ENCODE measurements around the gene WDFY4.

Gene WDFY4

DNA sequence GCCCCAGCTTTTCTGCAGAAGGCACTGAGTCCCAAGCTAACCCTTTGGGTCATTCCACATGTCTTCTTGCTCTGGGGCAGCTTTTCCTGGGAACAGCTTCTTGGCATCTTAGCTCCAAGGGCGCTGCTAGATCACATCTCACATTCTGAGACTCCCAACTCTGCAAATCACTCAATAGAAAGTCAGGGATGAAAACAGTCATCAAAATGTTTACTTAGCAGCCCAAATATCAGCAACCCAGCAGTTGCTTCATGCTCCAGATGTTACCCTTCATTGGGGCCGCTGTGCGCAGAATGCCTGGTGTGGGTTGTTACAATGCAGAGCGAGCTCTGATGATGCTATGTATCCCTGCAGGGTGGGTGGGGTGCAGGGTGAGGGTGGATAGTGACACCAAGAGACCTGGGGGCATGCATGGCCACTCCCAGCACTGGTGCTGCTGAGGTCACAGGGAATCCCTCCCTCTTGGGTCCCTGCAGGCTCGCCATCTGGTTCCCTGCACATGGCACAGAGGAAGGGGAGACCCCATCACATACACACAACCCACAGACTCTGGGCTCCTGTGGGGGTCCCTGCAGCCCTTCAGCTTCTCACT is 19.0 kb downstream of the WDFY4 start:
- TF ChIP-seq, protein P1, sequence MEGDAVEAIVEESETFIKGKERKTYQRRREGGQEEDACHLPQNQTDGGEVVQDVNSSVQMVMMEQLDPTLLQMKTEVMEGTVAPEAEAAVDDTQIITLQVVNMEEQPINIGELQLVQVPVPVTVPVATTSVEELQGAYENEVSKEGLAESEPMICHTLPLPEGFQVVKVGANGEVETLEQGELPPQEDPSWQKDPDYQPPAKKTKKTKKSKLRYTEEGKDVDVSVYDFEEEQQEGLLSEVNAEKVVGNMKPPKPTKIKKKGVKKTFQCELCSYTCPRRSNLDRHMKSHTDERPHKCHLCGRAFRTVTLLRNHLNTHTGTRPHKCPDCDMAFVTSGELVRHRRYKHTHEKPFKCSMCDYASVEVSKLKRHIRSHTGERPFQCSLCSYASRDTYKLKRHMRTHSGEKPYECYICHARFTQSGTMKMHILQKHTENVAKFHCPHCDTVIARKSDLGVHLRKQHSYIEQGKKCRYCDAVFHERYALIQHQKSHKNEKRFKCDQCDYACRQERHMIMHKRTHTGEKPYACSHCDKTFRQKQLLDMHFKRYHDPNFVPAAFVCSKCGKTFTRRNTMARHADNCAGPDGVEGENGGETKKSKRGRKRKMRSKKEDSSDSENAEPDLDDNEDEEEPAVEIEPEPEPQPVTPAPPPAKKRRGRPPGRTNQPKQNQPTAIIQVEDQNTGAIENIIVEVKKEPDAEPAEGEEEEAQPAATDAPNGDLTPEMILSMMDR (IDR thresholded peaks at IDR 0.05), result no peak
- Histone ChIP-seq H3K4me2 (ENCODE audit: low read length) (no peak overlapping the region), H3K4me1 (no peaks in the 10 kb centered on the region), H3K9me3 (ENCODE audit: control insufficient read depth, low read length) (no peaks in the 10 kb centered on the region), H3K36me3 (ENCODE audit: control insufficient read depth, insufficient read depth, low read length) (no peaks in the 10 kb centered on the region), H3K27me3 (ENCODE audit: control insufficient read depth, insufficient read depth, low read length) (no peaks in the 10 kb centered on the region), H3K79me2 (no peaks in the 10 kb centered on the region), H3K27ac (no peak overlapping the region), H3K9ac (no peak overlapping the region), H2AFZ (no peak overlapping the region), H3K4me3 (ENCODE audit: low read depth, low read length) (no peak overlapping the region)

DNA sequence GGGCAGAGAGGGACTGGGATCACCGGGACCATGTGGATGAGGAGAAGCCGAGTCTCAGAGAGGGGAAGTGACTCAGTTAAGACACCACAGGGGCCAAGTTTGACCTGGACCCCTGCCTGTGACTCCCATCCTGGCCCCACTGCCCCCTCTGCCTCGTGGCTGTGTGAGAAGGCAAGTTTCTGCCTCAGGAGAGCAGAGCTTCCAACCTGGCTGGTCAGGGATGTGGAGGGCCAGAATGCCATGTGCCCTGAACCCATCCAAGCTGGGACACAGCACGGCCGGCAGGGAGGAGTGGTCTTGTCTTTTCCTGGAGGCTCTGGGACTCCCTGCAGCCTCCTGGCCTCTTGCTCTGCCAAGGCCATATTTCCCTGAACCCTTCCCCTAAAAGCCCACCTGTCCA is 19.5 kb downstream of the WDFY4 start:
- Histone ChIP-seq H3K79me2 (no peaks in the 10 kb centered on the region), H3K9me3 (ENCODE audit: control insufficient read depth, low read length) (no peaks in the 10 kb centered on the region), H3K9ac (no peak overlapping the region), H3K27ac (no peak overlapping the region), H3K27me3 (ENCODE audit: control insufficient read depth, insufficient read depth, low read length) (no peaks in the 10 kb centered on the region), H2AFZ (no peak overlapping the region), H3K4me3 (ENCODE audit: low read depth, low read length) (no peak overlapping the region), H3K4me2 (ENCODE audit: low read length) (no peak overlapping the region), H3K4me1 (no peaks in the 10 kb centered on the region), H3K36me3 (ENCODE audit: control insufficient read depth, insufficient read depth, low read length) (no peaks in the 10 kb centered on the region)
- TF ChIP-seq, protein P1 (IDR thresholded peaks at IDR 0.05), result no peak

DNA sequence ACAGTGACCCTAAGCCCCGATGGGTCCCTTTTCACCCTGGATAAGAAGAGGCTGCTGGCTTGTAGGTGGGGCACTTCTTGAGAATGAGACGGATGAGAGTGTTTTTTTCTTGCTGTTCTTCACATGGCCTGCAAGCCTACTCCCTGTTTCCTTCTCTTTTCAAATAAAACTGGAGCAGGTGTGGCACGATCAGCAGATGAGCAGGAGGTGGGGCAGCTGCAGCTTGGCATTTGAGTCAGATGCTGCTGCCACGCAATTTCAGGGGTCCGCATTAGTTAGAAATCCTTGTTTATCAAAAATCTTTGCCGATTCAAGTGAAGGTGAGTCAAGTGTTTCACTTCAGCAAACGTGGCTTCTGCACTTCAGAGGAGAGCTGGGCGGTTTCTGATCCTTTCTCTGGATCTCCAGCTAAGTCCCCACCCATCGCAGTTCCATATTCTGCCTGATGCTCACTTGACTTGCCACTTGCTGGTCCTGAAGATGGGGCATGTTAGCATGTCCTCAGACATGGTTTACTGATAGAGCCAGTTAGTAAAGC is 20.8 kb downstream of the WDFY4 start:
- Histone ChIP-seq H3K27me3 (ENCODE audit: control insufficient read depth, insufficient read depth, low read length) (no peaks in the 10 kb centered on the region), H3K79me2 (no peaks in the 10 kb centered on the region), H3K4me1 (no peaks in the 10 kb centered on the region), H3K9ac (no peak overlapping the region), H3K4me2 (ENCODE audit: low read length) (no peak overlapping the region), H3K27ac (no peak overlapping the region), H3K9me3 (ENCODE audit: control insufficient read depth, low read length) (no peaks in the 10 kb centered on the region), H2AFZ (no peak overlapping the region), H3K4me3 (ENCODE audit: low read depth, low read length) (no peak overlapping the region), H3K36me3 (ENCODE audit: control insufficient read depth, insufficient read depth, low read length) (no peaks in the 10 kb centered on the region)
- TF ChIP-seq, protein P1 (IDR thresholded peaks at IDR 0.05), result no peak

DNA sequence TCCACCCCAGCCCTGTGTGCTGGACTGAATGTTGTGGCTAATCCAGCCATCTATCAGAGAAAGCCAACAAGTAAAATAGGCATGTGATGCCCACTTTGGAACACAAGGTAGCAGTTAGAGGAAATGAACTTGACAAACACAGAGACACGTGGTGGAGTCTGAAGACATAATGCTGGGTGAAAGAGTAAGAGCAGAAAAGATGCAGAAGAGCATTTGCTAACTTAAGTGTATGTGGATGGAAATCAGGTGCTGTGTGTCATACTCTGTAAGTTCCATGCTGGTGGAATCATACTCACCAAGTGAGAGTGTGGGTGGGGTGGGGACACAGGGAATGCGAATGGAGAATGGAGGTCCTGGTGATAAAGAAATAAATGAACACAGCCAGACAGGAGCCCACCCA is 22.8 kb downstream of the WDFY4 start:
- no peaks in the 10 kb centered on the region for H3K9me3 ChIP-seq (ENCODE audit: control insufficient read depth, low read length)
- no peak overlapping the region for H2AFZ ChIP-seq
- H3K4me1 ChIP-seq, result no peaks in the 10 kb centered on the region
- H3K4me2 ChIP-seq (ENCODE audit: low read length), result no peak overlapping the region
- H3K9ac ChIP-seq, result no peak overlapping the region
- H3K36me3 ChIP-seq (ENCODE audit: control insufficient read depth, insufficient read depth, low read length), result no peaks in the 10 kb centered on the region
- no peaks in the 10 kb centered on the region for H3K27me3 ChIP-seq (ENCODE audit: control insufficient read depth, insufficient read depth, low read length)
- H3K79me2 ChIP-seq, result no peaks in the 10 kb centered on the region
- no peak overlapping the region for H3K4me3 ChIP-seq (ENCODE audit: low read depth, low read length)
- no peak overlapping the region for H3K27ac ChIP-seq
- TF ChIP-seq, protein P1 (IDR thresholded peaks at IDR 0.05), result no peak

DNA sequence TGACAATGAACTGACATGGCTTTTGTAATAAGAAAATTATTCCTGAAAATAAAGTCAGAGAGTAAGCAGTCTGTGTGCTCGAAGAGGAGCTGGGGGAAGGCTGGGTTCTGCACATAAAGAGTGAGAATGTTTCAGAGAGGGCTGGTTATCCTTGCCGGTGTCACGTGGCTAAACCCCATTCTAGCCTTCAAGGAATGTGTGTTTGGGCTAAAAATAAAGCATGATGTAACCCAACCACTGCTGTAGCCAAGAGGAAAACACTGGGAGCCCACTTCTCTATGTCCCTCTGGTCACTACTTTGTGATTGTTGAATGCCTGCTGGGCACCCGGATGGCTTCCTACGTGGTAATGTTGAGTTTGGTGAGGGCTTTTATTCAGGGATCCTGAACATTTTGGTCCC is 23.5 kb downstream of the WDFY4 start:
- no peaks in the 10 kb centered on the region for H3K9me3 ChIP-seq (ENCODE audit: control insufficient read depth, low read length)
- no peaks in the 10 kb centered on the region for H3K79me2 ChIP-seq
- H3K27me3 ChIP-seq (ENCODE audit: control insufficient read depth, insufficient read depth, low read length), result no peaks in the 10 kb centered on the region
- H3K36me3 ChIP-seq (ENCODE audit: control insufficient read depth, insufficient read depth, low read length), result no peaks in the 10 kb centered on the region
- H3K27ac ChIP-seq, result no peak overlapping the region
- H3K4me1 ChIP-seq, result no peaks in the 10 kb centered on the region
- no peak overlapping the region for H3K9ac ChIP-seq
- no peak overlapping the region for H3K4me2 ChIP-seq (ENCODE audit: low read length)
- no peak overlapping the region for H3K4me3 ChIP-seq (ENCODE audit: low read depth, low read length)
- no peak overlapping the region for H2AFZ ChIP-seq
- TF ChIP-seq, protein P1 (IDR thresholded peaks at IDR 0.05), result no peak
